H9 (cell line): Measurements from ENCODE around the gene SECISBP2. TPM values are rescaled to one million over a fixed set of nuclear protein-coding genes. Genes with fewer than 3 reads are reported as not detected.

Experiments
- DNase-seq: peaks from one replicate; pipeline ENCODE4 v3.0.0-alpha.2; 2017
- H2AFZ ChIP-seq: one replicate; pipeline ENCODE4 v1.6.1; 2013; ENCODE audit warnings: mild to moderate bottlenecking, low read length, control low read depth, moderate library complexity
- H2AK5ac ChIP-seq: 2 replicates; pipeline ENCODE4 v1.6.1; 2013; ENCODE audit warnings: low read length, control low read depth, mixed read lengths; ENCODE audit not compliant: insufficient read length
- H2BK120ac ChIP-seq: one replicate; pipeline ENCODE4 v1.6.1; 2013; ENCODE audit warnings: low read depth, mild to moderate bottlenecking, low read length, control low read depth, inconsistent platforms; ENCODE audit not compliant: poor library complexity, severe bottlenecking
- H2BK12ac ChIP-seq: 2 replicates; pipeline ENCODE4 v1.6.1; 2013; ENCODE audit warnings: low read length, control low read depth, mixed read lengths, low read depth; ENCODE audit not compliant: insufficient read length
- H2BK15ac ChIP-seq: 2 replicates; pipeline ENCODE4 v1.6.1; 2013; ENCODE audit warnings: low read depth, low read length, control low read depth
- H2BK20ac ChIP-seq: one replicate; pipeline ENCODE4 v1.6.1; 2013; ENCODE audit warnings: low read depth, mild to moderate bottlenecking, low read length, control low read depth, inconsistent platforms; ENCODE audit not compliant: poor library complexity, severe bottlenecking
- H2BK5ac ChIP-seq: 2 replicates; pipeline ENCODE4 v1.6.1; 2013; ENCODE audit warnings: low read length, control low read depth, mixed read lengths; ENCODE audit not compliant: insufficient read length
- H3K14ac ChIP-seq: 2 replicates; pipeline ENCODE4 v1.6.1; 2013; ENCODE audit warnings: low read length, control low read depth; ENCODE audit not compliant: insufficient read depth
- H3K18ac ChIP-seq: 2 replicates; pipeline ENCODE4 v1.6.1; 2013; ENCODE audit warnings: low read depth, mild to moderate bottlenecking, mixed read lengths, low read length, control low read depth; ENCODE audit not compliant: insufficient read length
- H3K23ac ChIP-seq: 2 replicates; pipeline ENCODE4 v1.6.1; 2013; ENCODE audit warnings: low read length, control low read depth, mixed read lengths, low read depth; ENCODE audit not compliant: insufficient read length
- H3K23me2 ChIP-seq: 2 replicates; pipeline ENCODE4 v1.6.1; 2013; ENCODE audit warnings: low read depth, mild to moderate bottlenecking, mixed read lengths, low read length, control low read depth; ENCODE audit not compliant: insufficient read length, poor library complexity, severe bottlenecking
- H3K27ac ChIP-seq: 2 replicates; pipeline ENCODE4 v1.5.1; 2013; ENCODE audit warnings: low read length, control low read depth, mixed read lengths, low read depth; ENCODE audit not compliant: insufficient read length
- H3K27me3 ChIP-seq: 2 replicates; pipeline ENCODE4 v1.6.1; 2013; ENCODE audit warnings: low read length, control low read depth, inconsistent platforms; ENCODE audit not compliant: insufficient read depth
- H3K4ac ChIP-seq: 2 replicates; pipeline ENCODE4 v1.6.1; 2013; ENCODE audit warnings: low read depth, mild to moderate bottlenecking, control low read depth, inconsistent platforms, low read length, moderate library complexity
- H3K4me1 ChIP-seq: 2 replicates; pipeline ENCODE4 v1.6.1; 2013; ENCODE audit warnings: low read length, control low read depth, inconsistent platforms; ENCODE audit not compliant: insufficient read depth
- H3K4me2 ChIP-seq: 2 replicates; pipeline ENCODE4 v1.6.1; 2013; ENCODE audit warnings: low read length, control low read depth, mixed read lengths; ENCODE audit not compliant: insufficient read length, insufficient read depth
- H3K56ac ChIP-seq: 2 replicates; pipeline ENCODE4 v1.6.1; 2013; ENCODE audit warnings: low read depth, mild to moderate bottlenecking, mixed read lengths, low read length, control low read depth; ENCODE audit not compliant: insufficient read length
- H3K79me1 ChIP-seq: 2 replicates; pipeline ENCODE4 v1.6.1; 2013; ENCODE audit warnings: low read depth, mild to moderate bottlenecking, moderate library complexity, low read length, control low read depth, inconsistent platforms; ENCODE audit not compliant: insufficient read depth, poor library complexity, severe bottlenecking
- H3K79me2 ChIP-seq: 2 replicates; pipeline ENCODE4 v1.6.1; 2013; ENCODE audit warnings: low read length, control low read depth, inconsistent platforms; ENCODE audit not compliant: insufficient read depth
- H3K9ac ChIP-seq: 2 replicates; pipeline ENCODE4 v1.6.1; 2013; ENCODE audit warnings: low read length, control low read depth, mixed read lengths; ENCODE audit not compliant: insufficient read length; ENCODE audit errors: extremely low read depth
- H3K9me3 ChIP-seq: one replicate; pipeline ENCODE4 v1.6.1; 2013; ENCODE audit warnings: low read depth, low read length, inconsistent platforms; ENCODE audit not compliant: control insufficient read depth
- H3T11ph ChIP-seq: one replicate; pipeline ENCODE4 v1.6.1; 2013; ENCODE audit warnings: mild to moderate bottlenecking, low read length, control low read depth, inconsistent platforms
- H4K20me1 ChIP-seq: one replicate; pipeline ENCODE4 v1.6.1; 2013; ENCODE audit not compliant: control insufficient read depth, insufficient read length, insufficient read depth
- H4K5ac ChIP-seq: 2 replicates; pipeline ENCODE4 v1.6.1; 2013; ENCODE audit warnings: low read depth, mild to moderate bottlenecking, mixed read lengths, low read length, control low read depth; ENCODE audit not compliant: insufficient read length
- H4K8ac ChIP-seq: replicated peaks from 2 replicates; pipeline ENCODE4 v1.6.1; 2013; ENCODE audit warnings: low read length, control low read depth, mixed read lengths, low read depth; ENCODE audit not compliant: insufficient read length
- H4K91ac ChIP-seq: 2 replicates; pipeline ENCODE4 v1.6.1; 2013; ENCODE audit warnings: low read depth, mild to moderate bottlenecking, moderate library complexity, mixed read lengths, low read length, control low read depth; ENCODE audit not compliant: insufficient read length
- H3K27ac Mint-ChIP-seq, 3 experiments: 2 replicates in 2 of 3; 3 replicates in 1 of 3; pipeline ENCODE4 v1.8.0; 2020 to 2021; ENCODE audit warnings: mixed read lengths in 3 of 3, mild to moderate bottlenecking in 1 of 3, moderate library complexity in 1 of 3
- H3K27me3 Mint-ChIP-seq: 2 replicates; pipeline ENCODE4 v1.8.0; 2021; ENCODE audit warnings: low read depth, mild to moderate bottlenecking, moderate library complexity, mixed read lengths
- H3K36me3 Mint-ChIP-seq, 3 experiments: 2 replicates in 2 of 3; 3 replicates in 1 of 3; pipeline ENCODE4 v1.8.0; 2020 to 2021; ENCODE audit warnings: low read depth in 3 of 3, mixed read lengths in 3 of 3; ENCODE audit not compliant: insufficient read depth in 1 of 3
- H3K4me1 Mint-ChIP-seq, 2 experiments: 2 replicates each; pipeline ENCODE4 v1.8.0; 2020; ENCODE audit warnings: mixed read lengths in 2 of 2
- H3K4me3 Mint-ChIP-seq, 2 experiments: 2 replicates in 1 of 2; 3 replicates in 1 of 2; pipeline ENCODE4 v1.8.0; 2020 to 2021; ENCODE audit warnings: mild to moderate bottlenecking in 2 of 2, mixed read lengths in 2 of 2, moderate library complexity in 1 of 2
- H3K9me3 Mint-ChIP-seq, 2 experiments: 2 replicates in 1 of 2; 3 replicates in 1 of 2; pipeline ENCODE4 v1.8.0; 2020; ENCODE audit warnings: mild to moderate bottlenecking in 2 of 2, mixed read lengths in 2 of 2, moderate library complexity in 1 of 2
- CTCF ChIP-seq: fragments of 200-600 bp; sonication (generic); conservative IDR thresholded peaks from 3 replicates; pipeline ENCODE4 v1.8.0; 2021; ENCODE audit warnings: antibody characterized with exemption, mild to moderate bottlenecking
- WGBS: extraction: QIAGEN DNeasy Blood & Tissue Kit; methylation state at CpG from one replicate; pipeline ENCODE4 v1.1.7; 2013; ENCODE audit warnings: missing lambda C conversion rate, low lambda C conversion rate, mixed read lengths; ENCODE audit not compliant: insufficient read length; ENCODE audit errors: extremely low coverage; 5-methylcytosine and 5-hydroxymethylcytosine counted together
- total RNA-seq: library from RNA; stranded (reverse); gene quantifications from 2 replicates; pipeline ENCODE4 v1.2.1, GENCODE V29; 2021

The SECISBP2 gene
- total RNA-seq, 1 experiment from 2014 or later: 62.7 TPM

DNA sequence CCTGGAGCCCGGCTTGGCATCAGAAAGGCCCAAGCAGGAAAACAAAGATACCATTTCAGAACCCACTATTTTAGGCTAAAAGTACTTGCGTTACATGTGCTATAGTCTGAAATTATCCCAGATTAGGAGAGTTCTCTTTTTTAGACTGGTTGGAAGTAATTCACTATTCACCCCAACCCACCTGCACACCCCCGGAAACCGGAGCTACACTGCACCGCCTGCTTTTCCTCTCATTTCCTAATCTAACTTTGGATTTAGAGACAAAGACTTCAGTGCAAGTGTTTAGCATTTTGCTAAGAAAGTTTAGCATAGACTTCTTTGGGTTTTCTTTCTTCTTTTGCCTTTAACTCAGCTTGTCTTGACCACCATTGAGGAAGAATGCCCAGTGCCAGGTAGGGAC is 79.2 kb downstream of the SECISBP2 start:
- Histone ChIP-seq H3K23ac (no peak overlapping the region), H3K23me2 (no peaks in the 10 kb centered on the region), H3K14ac (no peak overlapping the region), H2BK20ac (no peak overlapping the region), H3K4ac (no peak overlapping the region), H4K8ac (no peak overlapping the region), H3K18ac (no peak overlapping the region), H3K27me3 (no peaks in the 10 kb centered on the region), H2AFZ (no peak overlapping the region), H4K91ac (no peak overlapping the region), H2AK5ac (no peak overlapping the region), H2BK12ac (no peak overlapping the region), H2BK15ac (no peak overlapping the region), H3K79me1 (no peaks in the 10 kb centered on the region), H3K27ac (no peak overlapping the region), H4K5ac (no peak overlapping the region), H3K9ac (no peak overlapping the region), H3K4me1 (no peaks in the 10 kb centered on the region), H3K9me3 (no peaks in the 10 kb centered on the region), H2BK120ac (no peak overlapping the region), H2BK5ac (no peak overlapping the region), H3K56ac (no peak overlapping the region), H4K20me1 (no peaks in the 10 kb centered on the region), H3K4me2 (no peak overlapping the region), H3T11ph (no peak overlapping the region), H3K79me2 (no peaks in the 10 kb centered on the region)
- Mint-ChIP-seq H3K36me3 (peaks cover 52 to 84% (median 79%) of the 10 kb centered on the region in 3 experiments), H3K9me3 (no peaks in the 10 kb centered on the region), H3K27ac (no peak overlapping the region; a peak in 1 of 7 replicates), H3K4me3 (no peak overlapping the region), H3K4me1 (no peaks in the 10 kb centered on the region), H3K27me3 (no peaks in the 10 kb centered on the region)
- DNase-seq: no peak
- no peak for TF ChIP-seq CTCF
- WGBS: no CpG with 5 or more reads among the region's 5 CpGs
